ENCODE measurements around the gene WWOX. TPM values are rescaled to one million over a fixed set of nuclear protein-coding genes. Genes with fewer than 3 reads are reported as not detected.
"Not testable (repeated sequence)": the region's sequence is repeated elsewhere in the genome, so short reads cannot be mapped to it uniquely, and the experiment has no call there.

The WWOX gene
- total RNA-seq, result 100 to 1,000 TPM in 1 of 4 donors, 10 to 100 TPM in 3; 76.8 to 102 (median 83.6) TPM

DNA sequence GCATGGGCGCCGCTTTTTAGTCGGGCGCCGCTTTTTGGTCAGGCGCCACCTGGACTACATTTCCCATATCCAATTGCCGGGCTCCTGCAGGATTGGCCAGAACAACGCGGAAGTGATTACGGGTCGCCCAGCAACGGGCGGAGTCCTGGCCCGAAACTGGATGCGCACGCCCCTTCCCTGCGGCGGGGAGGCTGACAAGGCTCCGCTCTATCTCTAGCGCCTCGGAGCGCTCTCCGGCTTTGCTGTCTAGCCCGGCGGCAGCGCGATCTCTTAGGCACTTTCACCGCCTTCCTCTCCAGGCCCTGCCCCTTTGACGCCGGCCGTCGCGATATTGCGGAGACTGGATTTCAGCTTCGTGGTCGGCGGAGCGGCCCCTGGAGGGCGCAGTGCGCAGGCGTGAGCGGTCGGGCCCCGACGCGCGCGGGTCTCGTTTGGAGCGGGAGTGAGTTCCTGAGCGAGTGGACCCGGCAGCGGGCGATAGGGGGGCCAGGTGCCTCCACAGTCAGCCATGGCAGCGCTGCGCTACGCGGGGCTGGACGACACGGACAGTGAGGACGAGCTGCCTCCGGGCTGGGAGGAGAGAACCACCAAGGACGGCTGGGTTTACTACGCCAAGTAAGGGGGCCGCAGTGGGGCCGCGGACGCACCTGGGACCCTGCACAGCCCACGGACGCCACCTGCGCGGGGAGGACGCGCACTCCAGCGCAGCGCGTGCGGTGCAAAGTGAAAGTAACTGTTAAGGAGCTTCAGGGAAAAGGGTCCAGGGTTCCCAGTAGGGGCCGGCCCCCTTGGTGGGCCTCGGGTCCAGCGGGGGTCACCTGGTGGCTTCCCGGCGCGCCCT lies at the start of gene WWOX:
Gene WWOX, plus strand, starts transcription at position 384 of the 841 bp plus-strand sequence.
- no peaks in the 10 kb centered on the region for H3K27me3 ChIP-seq
- peak within 1 kb of the TSS; percentile 79 to 100 (median 90) for H3K4me3 ChIP-seq
- H3K27ac ChIP-seq, result peak within 1 kb of the TSS; percentile 67 to 93 (median 91)
- H3K9me3 ChIP-seq, result no peaks in the 10 kb centered on the region
- WGBS, 2 donors, result 0 to 1% methylated on average over 41 to 82 of the region's 84 CpGs
- TF ChIP-seq, protein P1, sequence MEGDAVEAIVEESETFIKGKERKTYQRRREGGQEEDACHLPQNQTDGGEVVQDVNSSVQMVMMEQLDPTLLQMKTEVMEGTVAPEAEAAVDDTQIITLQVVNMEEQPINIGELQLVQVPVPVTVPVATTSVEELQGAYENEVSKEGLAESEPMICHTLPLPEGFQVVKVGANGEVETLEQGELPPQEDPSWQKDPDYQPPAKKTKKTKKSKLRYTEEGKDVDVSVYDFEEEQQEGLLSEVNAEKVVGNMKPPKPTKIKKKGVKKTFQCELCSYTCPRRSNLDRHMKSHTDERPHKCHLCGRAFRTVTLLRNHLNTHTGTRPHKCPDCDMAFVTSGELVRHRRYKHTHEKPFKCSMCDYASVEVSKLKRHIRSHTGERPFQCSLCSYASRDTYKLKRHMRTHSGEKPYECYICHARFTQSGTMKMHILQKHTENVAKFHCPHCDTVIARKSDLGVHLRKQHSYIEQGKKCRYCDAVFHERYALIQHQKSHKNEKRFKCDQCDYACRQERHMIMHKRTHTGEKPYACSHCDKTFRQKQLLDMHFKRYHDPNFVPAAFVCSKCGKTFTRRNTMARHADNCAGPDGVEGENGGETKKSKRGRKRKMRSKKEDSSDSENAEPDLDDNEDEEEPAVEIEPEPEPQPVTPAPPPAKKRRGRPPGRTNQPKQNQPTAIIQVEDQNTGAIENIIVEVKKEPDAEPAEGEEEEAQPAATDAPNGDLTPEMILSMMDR (IDR thresholded peaks at IDR 0.05), result peak in 2 of 5 experiments; percentile 65 to 75
- TF ChIP-seq POLR2A (IDR thresholded peaks at IDR 0.05) (peak; percentile 71 to 86), EP300 (IDR thresholded peaks at IDR 0.05) (peak; percentile 85 to 90)
- no peaks in the 10 kb centered on the region for H3K36me3 ChIP-seq
- peaks cover 0 to 32% (median 4%) of the 10 kb centered on the region in 4 donors for H3K4me1 ChIP-seq
- DNase-seq (ENCODE audit: low spot score in 2 of 2), result peak; percentile 90 to 94

GRCh38 chr16:78050734-78051400 lies 48.6 kb upstream of the WWOX start:
- 68 to 70% methylated on average over 2 of the region's 2 CpGs for WGBS, 2 donors
- peaks cover 0 to under 1% (median 0%) of the 10 kb centered on the region in 4 donors for H3K4me1 ChIP-seq
- H3K9me3 ChIP-seq, result no peaks in the 10 kb centered on the region
- DNase-seq (ENCODE audit: low spot score in 2 of 2), result no peak
- no peak overlapping the region for H3K4me3 ChIP-seq
- H3K36me3 ChIP-seq, result no peaks in the 10 kb centered on the region
- H3K27me3 ChIP-seq, result peaks cover 0 to 6% of the 10 kb centered on the region in 2 donors
- no peak overlapping the region for H3K27ac ChIP-seq
- TF ChIP-seq, protein P1 (IDR thresholded peaks at IDR 0.05), result no peak

GRCh38 chr16:78057803-78058564 lies 41.5 kb upstream of the WWOX start:
- H3K27ac ChIP-seq, result no peak overlapping the region
- WGBS, 2 donors, result 78 to 81% methylated on average over 9 of the region's 9 CpGs
- no peaks in the 10 kb centered on the region for H3K9me3 ChIP-seq
- no peak overlapping the region for H3K4me3 ChIP-seq
- TF ChIP-seq EP300 (IDR thresholded peaks at IDR 0.05), result no peak
- TF ChIP-seq, protein P1 (IDR thresholded peaks at IDR 0.05), result no peak
- TF ChIP-seq POLR2A (IDR thresholded peaks at IDR 0.05), result no peak
- DNase-seq (ENCODE audit: low spot score in 2 of 2), result no peak
- H3K27me3 ChIP-seq, result no peaks in the 10 kb centered on the region
- H3K4me1 ChIP-seq, result no peaks in the 10 kb centered on the region
- H3K36me3 ChIP-seq, result no peaks in the 10 kb centered on the region

GRCh38 chr16:78059806-78060205 lies 39.6 kb upstream of the WWOX start:
- H3K4me3 ChIP-seq; H3K27me3 ChIP-seq; H3K4me1 ChIP-seq; H3K9me3 ChIP-seq; H3K36me3 ChIP-seq; DNase-seq (ENCODE audit: low spot score in 2 of 2); H3K27ac ChIP-seq: not testable (repeated sequence)
- 85% methylated on average over 24 to 25 of the region's 25 CpGs for WGBS, 2 donors

DNA sequence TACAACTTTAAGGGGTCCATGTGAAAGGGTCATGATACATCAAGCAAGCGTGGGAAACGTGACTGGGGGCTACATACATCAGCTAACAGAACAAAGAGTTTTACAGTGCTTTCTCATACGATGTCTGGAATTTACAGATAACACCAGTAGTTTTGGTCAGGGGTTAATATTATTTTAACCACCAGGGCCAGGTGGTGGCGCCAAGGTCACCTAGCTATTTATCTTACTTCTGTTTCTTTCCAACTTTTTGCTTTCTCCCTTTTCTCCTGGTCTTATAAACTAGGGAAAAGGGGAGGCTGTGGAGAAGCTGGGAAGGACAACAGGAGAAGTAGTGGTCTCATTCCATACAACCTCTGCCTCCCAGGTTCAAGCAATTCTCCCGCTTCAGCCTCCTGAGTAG lies 39.2 kb upstream of the WWOX start:
- no peaks in the 10 kb centered on the region for H3K4me1 ChIP-seq
- no peak overlapping the region for H3K27ac ChIP-seq
- no peaks in the 10 kb centered on the region for H3K9me3 ChIP-seq
- DNase-seq (ENCODE audit: low spot score in 2 of 2), result no peak
- TF ChIP-seq POLR2A (IDR thresholded peaks at IDR 0.05), result no peak
- TF ChIP-seq EP300 (IDR thresholded peaks at IDR 0.05), result no peak
- TF ChIP-seq, protein P1 (IDR thresholded peaks at IDR 0.05), result no peak
- H3K4me3 ChIP-seq, result no peak overlapping the region
- H3K36me3 ChIP-seq, result no peaks in the 10 kb centered on the region
- H3K27me3 ChIP-seq, result no peaks in the 10 kb centered on the region
- 36 to 47% methylated on average over 5 of the region's 5 CpGs for WGBS, 2 donors
